Endothelial cell of umbilical vein (primary cell): Measurements from ENCODE around the gene MAGOHB.

Experiments used
- MYC ChIP-seq: IDR thresholded peaks from one replicate; pipeline ENCODE4 v1.6.1; 2011; ENCODE audit warnings: mild to moderate bottlenecking, low read depth, low read length
- POLR2A ChIP-seq: IDR thresholded peaks from 2 replicates; pipeline ENCODE4 v1.6.1; 2012; ENCODE audit warnings: low read depth, mild to moderate bottlenecking, control low read depth, low read length

GRCh38 chr12:10601860-10602259 lies 11.5 kb downstream of the MAGOHB start:
- TF ChIP-seq MYC (no peak), POLR2A (no peak)
